Measurements from ENCODE around the gene CHN1.

The CHN1 gene

DNA sequence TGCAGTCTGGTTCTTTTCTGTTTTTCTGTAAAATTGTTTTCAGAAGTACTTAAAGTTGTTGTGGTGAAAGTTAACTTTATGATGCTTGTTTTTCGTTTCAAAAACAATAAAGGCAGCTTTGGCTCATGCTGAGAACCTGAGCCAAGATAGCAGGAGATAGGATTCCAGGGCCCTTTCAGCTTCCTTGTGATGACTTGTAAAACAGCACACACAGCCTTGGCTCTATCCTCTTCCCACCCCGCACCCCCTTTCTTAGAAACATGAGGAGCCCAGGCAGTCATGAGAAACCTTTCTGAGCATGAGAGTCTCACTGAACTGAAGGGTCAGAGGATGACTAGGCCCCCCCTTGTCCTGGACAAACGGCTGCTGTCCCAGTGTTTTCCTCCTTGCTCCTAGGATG is 228.5 kb downstream of the CHN1 start:
- TF ChIP-seq, protein P1, sequence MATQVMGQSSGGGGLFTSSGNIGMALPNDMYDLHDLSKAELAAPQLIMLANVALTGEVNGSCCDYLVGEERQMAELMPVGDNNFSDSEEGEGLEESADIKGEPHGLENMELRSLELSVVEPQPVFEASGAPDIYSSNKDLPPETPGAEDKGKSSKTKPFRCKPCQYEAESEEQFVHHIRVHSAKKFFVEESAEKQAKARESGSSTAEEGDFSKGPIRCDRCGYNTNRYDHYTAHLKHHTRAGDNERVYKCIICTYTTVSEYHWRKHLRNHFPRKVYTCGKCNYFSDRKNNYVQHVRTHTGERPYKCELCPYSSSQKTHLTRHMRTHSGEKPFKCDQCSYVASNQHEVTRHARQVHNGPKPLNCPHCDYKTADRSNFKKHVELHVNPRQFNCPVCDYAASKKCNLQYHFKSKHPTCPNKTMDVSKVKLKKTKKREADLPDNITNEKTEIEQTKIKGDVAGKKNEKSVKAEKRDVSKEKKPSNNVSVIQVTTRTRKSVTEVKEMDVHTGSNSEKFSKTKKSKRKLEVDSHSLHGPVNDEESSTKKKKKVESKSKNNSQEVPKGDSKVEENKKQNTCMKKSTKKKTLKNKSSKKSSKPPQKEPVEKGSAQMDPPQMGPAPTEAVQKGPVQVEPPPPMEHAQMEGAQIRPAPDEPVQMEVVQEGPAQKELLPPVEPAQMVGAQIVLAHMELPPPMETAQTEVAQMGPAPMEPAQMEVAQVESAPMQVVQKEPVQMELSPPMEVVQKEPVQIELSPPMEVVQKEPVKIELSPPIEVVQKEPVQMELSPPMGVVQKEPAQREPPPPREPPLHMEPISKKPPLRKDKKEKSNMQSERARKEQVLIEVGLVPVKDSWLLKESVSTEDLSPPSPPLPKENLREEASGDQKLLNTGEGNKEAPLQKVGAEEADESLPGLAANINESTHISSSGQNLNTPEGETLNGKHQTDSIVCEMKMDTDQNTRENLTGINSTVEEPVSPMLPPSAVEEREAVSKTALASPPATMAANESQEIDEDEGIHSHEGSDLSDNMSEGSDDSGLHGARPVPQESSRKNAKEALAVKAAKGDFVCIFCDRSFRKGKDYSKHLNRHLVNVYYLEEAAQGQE (IDR thresholded peaks at IDR 0.05; ENCODE audit: insufficient read depth in 1 of 2, low read depth in 2 of 2, low read length in 2 of 2) = no peak
- no peak for TF ChIP-seq FOXP2 (optimal IDR thresholded peaks at IDR 0.05; ENCODE audit: borderline replicate concordance, extremely low read depth, extremely low read length, insufficient read depth)
- no peak for TF ChIP-seq POLR2AphosphoS5 (IDR thresholded peaks at IDR 0.05; ENCODE audit: low read depth, low read length)
- TF ChIP-seq TAF1 (IDR thresholded peaks at IDR 0.05; ENCODE audit: borderline replicate concordance, insufficient read depth, low read length) = no peak
- TF ChIP-seq SIN3A (IDR thresholded peaks at IDR 0.05; ENCODE audit: borderline replicate concordance, insufficient read depth, low read length) = no peak

DNA sequence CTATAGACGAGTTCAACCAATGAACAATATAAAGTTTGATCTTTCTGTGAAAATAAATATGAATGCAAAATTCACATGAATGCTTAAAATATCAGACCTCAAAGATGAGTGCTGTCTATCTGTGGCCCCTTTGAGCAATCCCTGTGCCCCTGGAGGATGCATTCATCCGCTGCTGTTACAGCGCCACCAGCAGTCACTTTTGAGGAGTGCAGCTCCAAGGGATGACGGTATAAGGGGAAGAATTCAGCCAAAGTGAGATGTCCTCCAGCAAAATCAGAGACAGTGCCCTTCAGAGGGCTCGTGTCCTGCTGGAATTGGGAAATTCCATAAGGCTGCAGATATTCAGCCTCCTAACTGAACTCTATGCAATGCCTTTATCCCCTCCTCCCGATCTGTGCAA is 229.0 kb downstream of the CHN1 start:
- TF ChIP-seq, protein P1 (IDR thresholded peaks at IDR 0.05; ENCODE audit: insufficient read depth in 1 of 2, low read depth in 2 of 2, low read length in 2 of 2) = no peak
- TF ChIP-seq TAF1 (IDR thresholded peaks at IDR 0.05; ENCODE audit: borderline replicate concordance, insufficient read depth, low read length) (no peak), POLR2AphosphoS5 (IDR thresholded peaks at IDR 0.05; ENCODE audit: low read depth, low read length) (no peak), FOXP2 (optimal IDR thresholded peaks at IDR 0.05; ENCODE audit: borderline replicate concordance, extremely low read depth, extremely low read length, insufficient read depth) (no peak), SIN3A (IDR thresholded peaks at IDR 0.05; ENCODE audit: borderline replicate concordance, insufficient read depth, low read length) (no peak)

DNA sequence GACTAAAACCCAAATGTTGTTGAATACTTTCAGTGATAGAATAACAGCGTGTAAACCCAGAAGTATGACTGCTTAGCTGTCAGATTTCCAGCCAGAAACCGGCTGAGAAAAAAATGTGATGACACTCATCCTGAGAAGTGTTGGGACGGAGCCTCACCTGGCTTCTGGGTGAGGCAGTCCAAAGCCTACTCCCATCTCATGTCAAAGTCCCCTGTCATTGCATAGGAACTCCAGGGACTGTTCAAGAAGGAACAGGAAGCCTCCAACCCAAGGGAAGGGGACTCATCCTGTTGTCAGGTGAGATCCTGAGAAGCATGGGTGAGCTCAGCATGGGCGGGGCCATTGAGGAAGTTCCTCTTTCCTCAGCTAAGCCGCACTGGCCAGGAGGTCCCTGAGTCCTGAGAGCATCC is 229.6 kb downstream of the CHN1 start:
- TF ChIP-seq FOXP2 (optimal IDR thresholded peaks at IDR 0.05; ENCODE audit: borderline replicate concordance, extremely low read depth, extremely low read length, insufficient read depth) = no peak
- no peak for TF ChIP-seq SIN3A (IDR thresholded peaks at IDR 0.05; ENCODE audit: borderline replicate concordance, insufficient read depth, low read length)
- TF ChIP-seq, protein P1 (IDR thresholded peaks at IDR 0.05; ENCODE audit: insufficient read depth in 1 of 2, low read depth in 2 of 2, low read length in 2 of 2) = no peak
- TF ChIP-seq POLR2AphosphoS5 (IDR thresholded peaks at IDR 0.05; ENCODE audit: low read depth, low read length) = no peak
- no peak for TF ChIP-seq TAF1 (IDR thresholded peaks at IDR 0.05; ENCODE audit: borderline replicate concordance, insufficient read depth, low read length)

DNA sequence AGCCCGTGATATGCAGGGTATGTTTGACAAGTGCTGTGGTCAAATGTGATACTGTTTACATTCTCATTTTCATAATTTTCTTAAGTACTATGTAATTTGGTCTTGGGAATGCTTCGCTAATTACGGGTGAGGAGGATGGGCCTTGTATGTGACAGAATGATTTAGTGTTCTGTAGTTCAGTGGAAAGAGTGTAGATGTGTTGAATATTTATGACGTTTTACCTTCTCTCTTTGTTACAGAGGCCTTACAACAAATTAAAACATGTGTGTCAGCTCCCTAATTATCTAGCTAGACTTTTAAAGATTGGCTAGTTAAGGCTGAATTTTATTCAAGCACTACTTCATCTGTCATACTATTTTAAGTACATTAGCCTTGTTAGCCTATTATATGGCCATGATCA is 230.3 kb downstream of the CHN1 start:
- TF ChIP-seq SIN3A (IDR thresholded peaks at IDR 0.05; ENCODE audit: borderline replicate concordance, insufficient read depth, low read length) = no peak
- TF ChIP-seq, protein P1 (IDR thresholded peaks at IDR 0.05; ENCODE audit: insufficient read depth in 1 of 2, low read depth in 2 of 2, low read length in 2 of 2) = no peak
- TF ChIP-seq FOXP2 (optimal IDR thresholded peaks at IDR 0.05; ENCODE audit: borderline replicate concordance, extremely low read depth, extremely low read length, insufficient read depth) = no peak
- TF ChIP-seq TAF1 (IDR thresholded peaks at IDR 0.05; ENCODE audit: borderline replicate concordance, insufficient read depth, low read length) = no peak
- no peak for TF ChIP-seq POLR2AphosphoS5 (IDR thresholded peaks at IDR 0.05; ENCODE audit: low read depth, low read length)

DNA sequence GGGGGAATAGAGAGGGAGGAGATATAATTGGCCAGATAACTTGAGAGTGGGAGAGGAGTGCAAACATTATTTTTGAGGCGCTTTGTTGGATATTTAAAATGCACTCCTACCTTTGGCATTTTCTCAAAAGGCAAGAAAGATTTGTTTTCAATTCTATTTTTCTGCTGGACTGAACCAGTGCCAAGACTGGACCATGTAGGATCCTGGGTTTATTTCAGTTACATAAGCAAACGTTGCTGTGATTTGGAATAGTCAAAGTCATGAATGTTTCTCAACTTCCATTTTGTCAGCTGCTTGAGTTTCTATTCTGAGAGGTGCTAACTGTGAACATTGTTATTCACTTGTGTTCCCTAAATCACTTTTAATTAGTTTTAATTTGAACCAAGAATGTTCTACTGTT is 232.0 kb downstream of the CHN1 start:
- no peak for TF ChIP-seq TAF1 (IDR thresholded peaks at IDR 0.05; ENCODE audit: borderline replicate concordance, insufficient read depth, low read length)
- TF ChIP-seq, protein P1 (IDR thresholded peaks at IDR 0.05; ENCODE audit: insufficient read depth in 1 of 2, low read depth in 2 of 2, low read length in 2 of 2) = no peak
- no peak for TF ChIP-seq FOXP2 (optimal IDR thresholded peaks at IDR 0.05; ENCODE audit: borderline replicate concordance, extremely low read depth, extremely low read length, insufficient read depth)
- no peak for TF ChIP-seq SIN3A (IDR thresholded peaks at IDR 0.05; ENCODE audit: borderline replicate concordance, insufficient read depth, low read length)
- no peak for TF ChIP-seq POLR2AphosphoS5 (IDR thresholded peaks at IDR 0.05; ENCODE audit: low read depth, low read length)
